H9 (cell line): ENCODE measurements around the gene IGF2. TPM values are rescaled to one million over a fixed set of nuclear protein-coding genes. Genes with fewer than 3 reads are reported as not detected.

ENCODE experiments used
- DNase-seq: peaks from one replicate; pipeline ENCODE4 v3.0.0-alpha.2; 2017
- H2AFZ ChIP-seq: one replicate; pipeline ENCODE4 v1.6.1; 2013; ENCODE audit warnings: mild to moderate bottlenecking, low read length, control low read depth, moderate library complexity
- H2AK5ac ChIP-seq: 2 replicates; pipeline ENCODE4 v1.6.1; 2013; ENCODE audit warnings: low read length, control low read depth, mixed read lengths; ENCODE audit not compliant: insufficient read length
- H2BK120ac ChIP-seq: one replicate; pipeline ENCODE4 v1.6.1; 2013; ENCODE audit warnings: low read depth, mild to moderate bottlenecking, low read length, control low read depth, inconsistent platforms; ENCODE audit not compliant: poor library complexity, severe bottlenecking
- H2BK12ac ChIP-seq: 2 replicates; pipeline ENCODE4 v1.6.1; 2013; ENCODE audit warnings: low read length, control low read depth, mixed read lengths, low read depth; ENCODE audit not compliant: insufficient read length
- H2BK15ac ChIP-seq: 2 replicates; pipeline ENCODE4 v1.6.1; 2013; ENCODE audit warnings: low read depth, low read length, control low read depth
- H2BK20ac ChIP-seq: one replicate; pipeline ENCODE4 v1.6.1; 2013; ENCODE audit warnings: low read depth, mild to moderate bottlenecking, low read length, control low read depth, inconsistent platforms; ENCODE audit not compliant: poor library complexity, severe bottlenecking
- H2BK5ac ChIP-seq: 2 replicates; pipeline ENCODE4 v1.6.1; 2013; ENCODE audit warnings: low read length, control low read depth, mixed read lengths; ENCODE audit not compliant: insufficient read length
- H3K14ac ChIP-seq: 2 replicates; pipeline ENCODE4 v1.6.1; 2013; ENCODE audit warnings: low read length, control low read depth; ENCODE audit not compliant: insufficient read depth
- H3K18ac ChIP-seq: 2 replicates; pipeline ENCODE4 v1.6.1; 2013; ENCODE audit warnings: low read depth, mild to moderate bottlenecking, mixed read lengths, low read length, control low read depth; ENCODE audit not compliant: insufficient read length
- H3K23ac ChIP-seq: 2 replicates; pipeline ENCODE4 v1.6.1; 2013; ENCODE audit warnings: low read length, control low read depth, mixed read lengths, low read depth; ENCODE audit not compliant: insufficient read length
- H3K23me2 ChIP-seq: 2 replicates; pipeline ENCODE4 v1.6.1; 2013; ENCODE audit warnings: low read depth, mild to moderate bottlenecking, mixed read lengths, low read length, control low read depth; ENCODE audit not compliant: insufficient read length, poor library complexity, severe bottlenecking
- H3K27ac ChIP-seq: 2 replicates; pipeline ENCODE4 v1.5.1; 2013; ENCODE audit warnings: low read length, control low read depth, mixed read lengths, low read depth; ENCODE audit not compliant: insufficient read length
- H3K27me3 ChIP-seq: 2 replicates; pipeline ENCODE4 v1.6.1; 2013; ENCODE audit warnings: low read length, control low read depth, inconsistent platforms; ENCODE audit not compliant: insufficient read depth
- H3K4ac ChIP-seq: 2 replicates; pipeline ENCODE4 v1.6.1; 2013; ENCODE audit warnings: low read depth, mild to moderate bottlenecking, control low read depth, inconsistent platforms, low read length, moderate library complexity
- H3K4me1 ChIP-seq: 2 replicates; pipeline ENCODE4 v1.6.1; 2013; ENCODE audit warnings: low read length, control low read depth, inconsistent platforms; ENCODE audit not compliant: insufficient read depth
- H3K4me2 ChIP-seq: 2 replicates; pipeline ENCODE4 v1.6.1; 2013; ENCODE audit warnings: low read length, control low read depth, mixed read lengths; ENCODE audit not compliant: insufficient read length, insufficient read depth
- H3K56ac ChIP-seq: 2 replicates; pipeline ENCODE4 v1.6.1; 2013; ENCODE audit warnings: low read depth, mild to moderate bottlenecking, mixed read lengths, low read length, control low read depth; ENCODE audit not compliant: insufficient read length
- H3K79me1 ChIP-seq: 2 replicates; pipeline ENCODE4 v1.6.1; 2013; ENCODE audit warnings: low read depth, mild to moderate bottlenecking, moderate library complexity, low read length, control low read depth, inconsistent platforms; ENCODE audit not compliant: insufficient read depth, poor library complexity, severe bottlenecking
- H3K79me2 ChIP-seq: 2 replicates; pipeline ENCODE4 v1.6.1; 2013; ENCODE audit warnings: low read length, control low read depth, inconsistent platforms; ENCODE audit not compliant: insufficient read depth
- H3K9ac ChIP-seq: 2 replicates; pipeline ENCODE4 v1.6.1; 2013; ENCODE audit warnings: low read length, control low read depth, mixed read lengths; ENCODE audit not compliant: insufficient read length; ENCODE audit errors: extremely low read depth
- H3K9me3 ChIP-seq: one replicate; pipeline ENCODE4 v1.6.1; 2013; ENCODE audit warnings: low read depth, low read length, inconsistent platforms; ENCODE audit not compliant: control insufficient read depth
- H3T11ph ChIP-seq: one replicate; pipeline ENCODE4 v1.6.1; 2013; ENCODE audit warnings: mild to moderate bottlenecking, low read length, control low read depth, inconsistent platforms
- H4K20me1 ChIP-seq: one replicate; pipeline ENCODE4 v1.6.1; 2013; ENCODE audit not compliant: control insufficient read depth, insufficient read length, insufficient read depth
- H4K5ac ChIP-seq: 2 replicates; pipeline ENCODE4 v1.6.1; 2013; ENCODE audit warnings: low read depth, mild to moderate bottlenecking, mixed read lengths, low read length, control low read depth; ENCODE audit not compliant: insufficient read length
- H4K8ac ChIP-seq: replicated peaks from 2 replicates; pipeline ENCODE4 v1.6.1; 2013; ENCODE audit warnings: low read length, control low read depth, mixed read lengths, low read depth; ENCODE audit not compliant: insufficient read length
- H4K91ac ChIP-seq: 2 replicates; pipeline ENCODE4 v1.6.1; 2013; ENCODE audit warnings: low read depth, mild to moderate bottlenecking, moderate library complexity, mixed read lengths, low read length, control low read depth; ENCODE audit not compliant: insufficient read length
- H3K27ac Mint-ChIP-seq, 3 experiments: 2 replicates in 2 of 3; 3 replicates in 1 of 3; pipeline ENCODE4 v1.8.0; 2020 to 2021; ENCODE audit warnings: mixed read lengths in 3 of 3, mild to moderate bottlenecking in 1 of 3, moderate library complexity in 1 of 3
- H3K27me3 Mint-ChIP-seq: 2 replicates; pipeline ENCODE4 v1.8.0; 2021; ENCODE audit warnings: low read depth, mild to moderate bottlenecking, moderate library complexity, mixed read lengths
- H3K36me3 Mint-ChIP-seq, 3 experiments: 2 replicates in 2 of 3; 3 replicates in 1 of 3; pipeline ENCODE4 v1.8.0; 2020 to 2021; ENCODE audit warnings: low read depth in 3 of 3, mixed read lengths in 3 of 3; ENCODE audit not compliant: insufficient read depth in 1 of 3
- H3K4me1 Mint-ChIP-seq, 2 experiments: 2 replicates each; pipeline ENCODE4 v1.8.0; 2020; ENCODE audit warnings: mixed read lengths in 2 of 2
- H3K4me3 Mint-ChIP-seq, 2 experiments: 2 replicates in 1 of 2; 3 replicates in 1 of 2; pipeline ENCODE4 v1.8.0; 2020 to 2021; ENCODE audit warnings: mild to moderate bottlenecking in 2 of 2, mixed read lengths in 2 of 2, moderate library complexity in 1 of 2
- H3K9me3 Mint-ChIP-seq, 2 experiments: 2 replicates in 1 of 2; 3 replicates in 1 of 2; pipeline ENCODE4 v1.8.0; 2020; ENCODE audit warnings: mild to moderate bottlenecking in 2 of 2, mixed read lengths in 2 of 2, moderate library complexity in 1 of 2
- CTCF ChIP-seq: fragments of 200-600 bp; sonication (generic); conservative IDR thresholded peaks from 3 replicates; pipeline ENCODE4 v1.8.0; 2021; ENCODE audit warnings: antibody characterized with exemption, mild to moderate bottlenecking
- WGBS: extraction: QIAGEN DNeasy Blood & Tissue Kit; methylation state at CpG from one replicate; pipeline ENCODE4 v1.1.7; 2013; ENCODE audit warnings: missing lambda C conversion rate, low lambda C conversion rate, mixed read lengths; ENCODE audit not compliant: insufficient read length; ENCODE audit errors: extremely low coverage; 5-methylcytosine and 5-hydroxymethylcytosine counted together
- total RNA-seq: library from RNA; stranded (reverse); gene quantifications from 2 replicates; pipeline ENCODE4 v1.2.1, GENCODE V29; 2021

IGF2 gene
- total RNA-seq, 1 experiment from 2014 or later: 2.8 TPM

- Histone ChIP-seq H3K56ac (no peak overlapping the region), H3K9ac (no peak overlapping the region), H4K20me1 (no peaks in the 10 kb centered on the region), H4K5ac (no peak overlapping the region), H4K91ac (no peak overlapping the region), H3T11ph (no peak overlapping the region), H3K23me2 (no peaks in the 10 kb centered on the region), H3K27ac (no peak overlapping the region), H2AFZ (no peak overlapping the region), H3K14ac (no peak overlapping the region), H2BK5ac (no peak overlapping the region), H3K4me2 (no peak overlapping the region), H2BK120ac (no peak overlapping the region), H2BK20ac (no peak overlapping the region), H4K8ac (no peak overlapping the region), H3K79me1 (no peaks in the 10 kb centered on the region), H3K23ac (no peak overlapping the region), H3K9me3 (no peaks in the 10 kb centered on the region), H3K4me1 (no peaks in the 10 kb centered on the region), H3K27me3 (no peaks in the 10 kb centered on the region), H2BK12ac (no peak overlapping the region), H2BK15ac (no peak overlapping the region), H3K79me2 (no peaks in the 10 kb centered on the region), H3K4ac (no peak overlapping the region), H2AK5ac (no peak overlapping the region), H3K18ac (no peak overlapping the region)
- Mint-ChIP-seq H3K4me3 (no peak overlapping the region), H3K4me1 (peaks cover 3% of the 10 kb centered on the region in 2 experiments; a peak in 3 of 4 replicates), H3K27ac (peak overlapping the region in 1 of 3 experiments; percentile 20; a peak in 1 of 7 replicates), H3K36me3 (no peaks in the 10 kb centered on the region; a peak in 1 of 7 replicates), H3K9me3 (peaks cover 0 to 2% of the 10 kb centered on the region in 2 experiments; a peak in 2 of 5 replicates), H3K27me3 (peaks cover 30% of the 10 kb centered on the region)
- no CpG with 5 or more reads among the region's 7 CpGs for WGBS
- DNase-seq: no peak
- no peak for TF ChIP-seq CTCF
Measured at GRCh38 chr11:2105511-2105910, 33.7 kb downstream of the IGF2 start.
